Measurements from ENCODE around the gene CCDC92B. TPM values are rescaled to one million over a fixed set of nuclear protein-coding genes. Genes with fewer than 3 reads are reported as not detected.

Gene CCDC92B
- total and polyA plus RNA-seq, 2 of the 13 experiments (the other 11 are each of a cell fraction or from before 2014, with no cell fraction given): not detected

GRCh38 chr17:2724784-2725164 lies 24.7 kb downstream of the CCDC92B start (continued):
- TF ChIP-seq NFKB2 (CRISPR knock-in tag; IDR thresholded peaks at IDR 0.05; ENCODE audit: borderline replicate concordance) (0 out of 2 replicates have a peak, but pooled peaks have one; percentile 24), ETS1 (CRISPR knock-in tag; IDR thresholded peaks at IDR 0.05) (0 out of 2 replicates have a peak, but pooled peaks have one; percentile 48), RAD21 (CRISPR knock-in tag; IDR thresholded peaks at IDR 0.05) (peak; percentile 53), ZNF296 (CRISPR knock-in tag; conservative IDR thresholded peaks at IDR 0.05) (no peak), MAZ (IDR thresholded peaks at IDR 0.05; ENCODE audit: borderline replicate concordance, low read depth, low read length) (no peak), MAZ (CRISPR knock-in tag; IDR thresholded peaks at IDR 0.05; ENCODE audit: low read depth) (0 out of 2 replicates have a peak, but pooled peaks have one; percentile 48), GFI1 (CRISPR knock-in tag; IDR thresholded peaks at IDR 0.05; ENCODE audit: borderline replicate concordance) (no peak), ZNF414 (CRISPR knock-in tag; IDR thresholded peaks at IDR 0.05) (no peak), PRDM4 (CRISPR knock-in tag; IDR thresholded peaks at IDR 0.05; ENCODE audit: borderline replicate concordance) (no peak), TFDP2 (CRISPR knock-in tag; IDR thresholded peaks at IDR 0.05) (peak; percentile 75), ZSCAN12 (CRISPR knock-in tag; IDR thresholded peaks at IDR 0.05) (0 out of 2 replicates have a peak, but pooled peaks have one; percentile 46), ZBTB14 (CRISPR knock-in tag; IDR thresholded peaks at IDR 0.05) (0 out of 2 replicates have a peak, but pooled peaks have one; percentile 44), AKAP8 (CRISPR knock-in tag; IDR thresholded peaks at IDR 0.05) (0 out of 2 replicates have a peak, but pooled peaks have one; percentile 34), SAP130 (CRISPR knock-in tag; IDR thresholded peaks at IDR 0.05; ENCODE audit: low read depth) (0 out of 2 replicates have a peak, but pooled peaks have one; percentile 23), ZNF232 (CRISPR knock-in tag; IDR thresholded peaks at IDR 0.05; ENCODE audit: borderline replicate concordance) (no peak), ZNF546 (CRISPR knock-in tag; conservative IDR thresholded peaks at IDR 0.05) (no peak), ZNF577 (CRISPR knock-in tag; IDR thresholded peaks at IDR 0.05; ENCODE audit: borderline replicate concordance, low read depth) (no peak), ADNP (CRISPR knock-in tag; IDR thresholded peaks at IDR 0.05) (no peak), ARID4A (CRISPR knock-in tag; IDR thresholded peaks at IDR 0.05; ENCODE audit: borderline replicate concordance) (peak; percentile 38; the same call in 1 of the 2 replicates)
